Suprapubic skin (tissue), 4 donors: Measurements from ENCODE around the gene MANBA.

ENCODE experiments used
- EP300 ChIP-seq: sonication (generic); formaldehyde crosslinking; IDR thresholded peaks from one replicate; pipeline ENCODE4 v1.6.1; 2017; ENCODE audit warnings: antibody characterized with exemption
- POLR2AphosphoS5 ChIP-seq, 3 donors: sonication (generic); formaldehyde crosslinking; IDR thresholded peaks; one replicate each; pipeline ENCODE4 v1.6.1; 2017; ENCODE audit warnings: antibody characterized with exemption in 3 of 3

DNA sequence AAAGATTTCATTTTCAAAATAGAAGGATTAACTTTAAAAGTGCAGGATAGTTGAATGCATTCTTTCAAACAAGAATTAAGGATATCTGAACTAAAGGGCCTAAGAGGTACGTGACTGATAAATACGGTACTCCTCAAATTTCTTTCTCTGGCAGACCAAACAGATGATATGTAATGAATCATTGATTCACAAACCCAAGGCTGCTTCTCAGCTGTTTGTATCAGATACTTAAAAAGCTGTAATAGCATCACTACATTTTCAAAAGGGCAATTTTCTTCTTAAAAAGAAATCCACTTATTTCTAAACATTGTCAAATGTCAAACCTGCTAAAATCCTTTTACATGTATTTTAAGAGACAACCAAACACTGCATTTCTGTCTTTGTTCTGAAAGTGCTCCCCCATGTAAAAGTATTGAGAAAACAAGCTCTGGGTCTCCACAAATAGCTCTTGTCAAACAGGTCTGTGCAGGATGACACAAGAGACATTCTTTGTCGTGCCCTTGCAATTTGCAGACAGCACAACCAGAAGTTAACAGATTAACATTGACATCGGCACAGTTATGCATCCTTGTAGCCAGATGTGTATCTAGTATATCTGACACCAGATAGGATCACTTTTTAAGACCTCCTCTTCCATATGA, 82.0 kb downstream of the MANBA start:
- TF ChIP-seq EP300 (no peak), POLR2AphosphoS5 (IDR thresholded peaks at IDR 0.05) (no peak)
